ENCODE data around the gene NUP37.
A peak's percentile ranks its signal among the peaks of the same experiment; 100 is the strongest.

NUP37 gene

GRCh38 chr12:102064476-102064875 is 55.4 kb downstream of the NUP37 start:
- H3K27ac Mint-ChIP-seq, result peak overlapping the region; percentile 21
- no peak for DNase-seq (ENCODE audit: low spot score)
- peaks cover 29% of the 10 kb centered on the region for H3K4me1 Mint-ChIP-seq (ENCODE audit: low read depth)
- no peaks in the 10 kb centered on the region for H3K9me3 Mint-ChIP-seq
- peaks cover 11% of the 10 kb centered on the region for H3K36me3 Mint-ChIP-seq (ENCODE audit: low read depth)
- H3K4me3 Mint-ChIP-seq, result no peak overlapping the region
- H3K27me3 Mint-ChIP-seq (ENCODE audit: low read depth), result no peaks in the 10 kb centered on the region

GRCh38 chr12:102063069-102063468 is 56.8 kb downstream of the NUP37 start:
- Mint-ChIP-seq H3K27me3 (ENCODE audit: low read depth) (no peaks in the 10 kb centered on the region), H3K4me1 (ENCODE audit: low read depth) (peaks cover 35% of the 10 kb centered on the region), H3K4me3 (no peak overlapping the region), H3K9me3 (no peaks in the 10 kb centered on the region), H3K27ac (peak overlapping the region; percentile 28), H3K36me3 (ENCODE audit: low read depth) (peaks cover 18% of the 10 kb centered on the region)
- no peak for DNase-seq (ENCODE audit: low spot score)

GRCh38 chr12:102062419-102062806 is 57.5 kb downstream of the NUP37 start:
- DNase-seq (ENCODE audit: low spot score), result no peak
- Mint-ChIP-seq H3K9me3 (no peaks in the 10 kb centered on the region), H3K27ac (peak overlapping the region; percentile 99), H3K4me1 (ENCODE audit: low read depth) (peaks cover 41% of the 10 kb centered on the region), H3K27me3 (ENCODE audit: low read depth) (no peaks in the 10 kb centered on the region), H3K36me3 (ENCODE audit: low read depth) (peaks cover 24% of the 10 kb centered on the region), H3K4me3 (peak overlapping the region; percentile 91)

- Mint-ChIP-seq H3K27me3 (ENCODE audit: low read depth) (no peaks in the 10 kb centered on the region), H3K27ac (peak within 1 kb of the TSS; percentile 99), H3K4me1 (ENCODE audit: low read depth) (peaks cover 42% of the 10 kb centered on the region), H3K4me3 (peak within 1 kb of the TSS; percentile 91), H3K9me3 (peaks cover under 1% of the 10 kb centered on the region), H3K36me3 (ENCODE audit: low read depth) (peaks cover 30% of the 10 kb centered on the region)
- peak; percentile 95 for DNase-seq (ENCODE audit: low spot score)
Observed at GRCh38 chr12:102061560-102062418, 58.1 kb downstream of the NUP37 start, which contains the start of gene WASHC3. Gene WASHC3, minus strand, starts transcription at chr12:102061991. Its CDS starts 29 bp downstream, at chr12:102061962.

GRCh38 chr12:102061096-102061559 is 58.8 kb downstream of the NUP37 start:
- H3K4me3 Mint-ChIP-seq, result peak overlapping the region; percentile 91
- no peaks in the 10 kb centered on the region for H3K27me3 Mint-ChIP-seq (ENCODE audit: low read depth)
- peaks cover 6% of the 10 kb centered on the region for H3K9me3 Mint-ChIP-seq
- peaks cover 36% of the 10 kb centered on the region for H3K36me3 Mint-ChIP-seq (ENCODE audit: low read depth)
- peak; percentile 48 for DNase-seq (ENCODE audit: low spot score)
- H3K4me1 Mint-ChIP-seq (ENCODE audit: low read depth), result peaks cover 47% of the 10 kb centered on the region
- peak overlapping the region; percentile 99 for H3K27ac Mint-ChIP-seq

- peak overlapping the region; percentile 91 for H3K27ac Mint-ChIP-seq
- H3K36me3 Mint-ChIP-seq (ENCODE audit: low read depth), result peaks cover 48% of the 10 kb centered on the region
- H3K4me1 Mint-ChIP-seq (ENCODE audit: low read depth), result peaks cover 53% of the 10 kb centered on the region
Observed at GRCh38 chr12:102059343-102059742, 60.6 kb downstream of the NUP37 start.

GRCh38 chr12:102054345-102054744 is 65.6 kb downstream of the NUP37 start:
- Mint-ChIP-seq H3K4me3 (no peak overlapping the region), H3K27me3 (ENCODE audit: low read depth) (no peaks in the 10 kb centered on the region), H3K9me3 (peaks cover 6% of the 10 kb centered on the region), H3K4me1 (ENCODE audit: low read depth) (peaks cover 39% of the 10 kb centered on the region), H3K36me3 (ENCODE audit: low read depth) (peaks cover 69% of the 10 kb centered on the region), H3K27ac (no peak overlapping the region)
- DNase-seq (ENCODE audit: low spot score), result no peak

More at GRCh38 chr12:102059343-102059742, 60.6 kb downstream of the NUP37 start:
- no peak for DNase-seq (ENCODE audit: low spot score)
- Mint-ChIP-seq H3K4me3 (peak overlapping the region; percentile 64), H3K9me3 (peaks cover 6% of the 10 kb centered on the region), H3K27me3 (ENCODE audit: low read depth) (no peaks in the 10 kb centered on the region)

- Mint-ChIP-seq H3K27ac (no peak overlapping the region), H3K9me3 (peaks cover 6% of the 10 kb centered on the region), H3K36me3 (ENCODE audit: low read depth) (peaks cover 66% of the 10 kb centered on the region), H3K4me3 (no peak overlapping the region), H3K4me1 (ENCODE audit: low read depth) (peaks cover 32% of the 10 kb centered on the region), H3K27me3 (ENCODE audit: low read depth) (no peaks in the 10 kb centered on the region)
- DNase-seq (ENCODE audit: low spot score), result no peak
Observed at GRCh38 chr12:102053062-102053349, 66.9 kb downstream of the NUP37 start.

- DNase-seq (ENCODE audit: low spot score), result no peak
- no peak overlapping the region for H3K4me3 Mint-ChIP-seq
- no peak overlapping the region for H3K27ac Mint-ChIP-seq
- H3K4me1 Mint-ChIP-seq (ENCODE audit: low read depth), result peaks cover 27% of the 10 kb centered on the region
- peaks cover 60% of the 10 kb centered on the region for H3K36me3 Mint-ChIP-seq (ENCODE audit: low read depth)
- no peaks in the 10 kb centered on the region for H3K27me3 Mint-ChIP-seq (ENCODE audit: low read depth)
- H3K9me3 Mint-ChIP-seq, result peaks cover 6% of the 10 kb centered on the region
Observed at GRCh38 chr12:102052192-102053061, 67.5 kb downstream of the NUP37 start.

GRCh38 chr12:102051431-102051965 is 68.4 kb downstream of the NUP37 start:
- H3K36me3 Mint-ChIP-seq (ENCODE audit: low read depth), result peaks cover 55% of the 10 kb centered on the region
- no peak overlapping the region for H3K27ac Mint-ChIP-seq
- H3K4me3 Mint-ChIP-seq, result no peak overlapping the region
- no peaks in the 10 kb centered on the region for H3K27me3 Mint-ChIP-seq (ENCODE audit: low read depth)
- peaks cover 3% of the 10 kb centered on the region for H3K9me3 Mint-ChIP-seq
- DNase-seq (ENCODE audit: low spot score), result no peak
- H3K4me1 Mint-ChIP-seq (ENCODE audit: low read depth), result peaks cover 23% of the 10 kb centered on the region

GRCh38 chr12:102050660-102051430 is 69.1 kb downstream of the NUP37 start:
- Mint-ChIP-seq H3K4me3 (no peak overlapping the region), H3K27me3 (ENCODE audit: low read depth) (no peaks in the 10 kb centered on the region), H3K4me1 (ENCODE audit: low read depth) (peaks cover 21% of the 10 kb centered on the region), H3K27ac (no peak overlapping the region), H3K9me3 (no peaks in the 10 kb centered on the region), H3K36me3 (ENCODE audit: low read depth) (peaks cover 49% of the 10 kb centered on the region)
- no peak for DNase-seq (ENCODE audit: low spot score)

GRCh38 chr12:102043928-102044327 is 76.0 kb downstream of the NUP37 start:
- DNase-seq (ENCODE audit: low spot score), result no peak
- H3K9me3 Mint-ChIP-seq, result no peaks in the 10 kb centered on the region
- H3K27ac Mint-ChIP-seq, result peak overlapping the region; percentile 87
- peaks cover 20% of the 10 kb centered on the region for H3K36me3 Mint-ChIP-seq (ENCODE audit: low read depth)
- H3K4me3 Mint-ChIP-seq, result peak overlapping the region; percentile 60
- no peaks in the 10 kb centered on the region for H3K27me3 Mint-ChIP-seq (ENCODE audit: low read depth)
- peaks cover 20% of the 10 kb centered on the region for H3K4me1 Mint-ChIP-seq (ENCODE audit: low read depth)

GRCh38 chr12:102033991-102034745 is 85.7 kb downstream of the NUP37 start:
- no peaks in the 10 kb centered on the region for H3K27me3 Mint-ChIP-seq (ENCODE audit: low read depth)
- H3K27ac Mint-ChIP-seq, result no peak overlapping the region
- DNase-seq (ENCODE audit: low spot score), result no peak
- H3K4me3 Mint-ChIP-seq, result no peak overlapping the region
- H3K36me3 Mint-ChIP-seq (ENCODE audit: low read depth), result peaks cover 53% of the 10 kb centered on the region
- peaks cover 1% of the 10 kb centered on the region for H3K4me1 Mint-ChIP-seq (ENCODE audit: low read depth)
- H3K9me3 Mint-ChIP-seq, result no peaks in the 10 kb centered on the region
